PC-3 (cell line): ENCODE measurements around the gene IL36B. TPM values are rescaled to one million over a fixed set of nuclear protein-coding genes. Genes with fewer than 3 reads are reported as not detected.

Experiments
- ATAC-seq: fragments of 200-7000 bp; cut with Tn5 transposase; 2 replicates; pipeline ENCODE4 v1.9.1; 2020; ENCODE audit warnings: mild to moderate bottlenecking, moderate library complexity
- BruUV-seq: library from RNA; stranded (reverse); fragments of 400-500 nt; replicated peaks from 2 replicates; lab custom pipeline; 2021; lab: Mats Ljungman, UMichigan
- CTCF ChIA-PET: fragments of 300-600 bp; sonication (Branson Sonifier 250); formaldehyde crosslinking; loops from one replicate; lab custom pipeline; 2022; ENCODE audit warnings: antibody characterized with exemption; lab: Charles Lee
- POLR2A ChIA-PET: fragments of 300-600 bp; sonication (Branson Sonifier 250); formaldehyde crosslinking; loops from one replicate; lab custom pipeline; 2022; ENCODE audit warnings: antibody characterized with exemption; ENCODE audit not compliant: unreplicated experiment; lab: Charles Lee
- DNase-seq: peaks from one replicate; pipeline ENCODE4 v3.0.0-alpha.2; 2015
- H2AFZ ChIP-seq: fragments of 300-600 bp; sonication (generic); 2 replicates; pipeline ENCODE4 v1.6.0; 2016; ENCODE audit warnings: antibody characterized with exemption, low read length
- H3F3A ChIP-seq: fragments of 300-600 bp; sonication (generic); one replicate; pipeline ENCODE4 v1.6.0; 2017; ENCODE audit warnings: antibody characterized with exemption, low read length, control low read depth, mild to moderate bottlenecking; ENCODE audit not compliant: unreplicated experiment
- H3K27ac ChIP-seq: fragments of 300-600 bp; sonication (generic); 2 replicates; pipeline ENCODE4 v1.5.1; 2016; ENCODE audit warnings: mild to moderate bottlenecking, low read length
- H3K27me3 ChIP-seq: fragments of 300-600 bp; sonication (generic); 2 replicates; pipeline ENCODE4 v1.6.1; 2016; ENCODE audit warnings: low read length, mixed read lengths
- H3K36me3 ChIP-seq: fragments of 300-600 bp; sonication (generic); 2 replicates; pipeline ENCODE4 v1.6.1; 2016; ENCODE audit warnings: low read depth, mixed run types, low read length, mixed read lengths
- H3K4me1 ChIP-seq: fragments of 300-600 bp; sonication (generic); 2 replicates; pipeline ENCODE4 v1.5.1; 2016; ENCODE audit warnings: low read length; ENCODE audit not compliant: insufficient read depth
- H3K4me2 ChIP-seq: fragments of 300-600 bp; sonication (generic); 2 replicates; pipeline ENCODE4 v1.6.0; 2016; ENCODE audit warnings: low read length
- H3K4me3 ChIP-seq: fragments of 300-600 bp; sonication (generic); 2 replicates; pipeline ENCODE4 v1.5.1; 2016; ENCODE audit warnings: mild to moderate bottlenecking, low read length, mixed read lengths
- H3K79me2 ChIP-seq: fragments of 300-600 bp; sonication (generic); 2 replicates; pipeline ENCODE4 v1.6.1; 2017; ENCODE audit warnings: low read length, mixed read lengths
- H3K9ac ChIP-seq: fragments of 300-600 bp; sonication (generic); 2 replicates; pipeline ENCODE4 v1.6.0; 2016; ENCODE audit warnings: mild to moderate bottlenecking, low read length
- H3K9me2 ChIP-seq: fragments of 300-600 bp; sonication (generic); replicated peaks from 2 replicates; pipeline ENCODE4 v1.6.1; 2016; ENCODE audit warnings: mixed run types, low read length, mixed read lengths
- H3K9me3 ChIP-seq: fragments of 300-600 bp; sonication (generic); 2 replicates; pipeline ENCODE4 v1.6.1; 2016; ENCODE audit warnings: low read length, mixed read lengths
- H4K20me1 ChIP-seq: fragments of 300-600 bp; sonication (generic); 2 replicates; pipeline ENCODE4 v1.6.1; 2016; ENCODE audit warnings: low read length, mixed read lengths
- CTCF ChIP-seq: fragments of 300-600 bp; sonication (generic); conservative IDR thresholded peaks from 2 replicates; pipeline ENCODE4 v1.5.1; 2017; ENCODE audit warnings: antibody characterized with exemption, low read depth, mild to moderate bottlenecking, low read length
- EZH2 ChIP-seq: fragments of 300-600 bp; sonication (generic); IDR thresholded peaks from one replicate; pipeline ENCODE4 v1.6.1; 2017; ENCODE audit warnings: antibody characterized with exemption, mild to moderate bottlenecking, low read length; ENCODE audit not compliant: unreplicated experiment
- EZH2phosphoT487 ChIP-seq: fragments of 300-600 bp; sonication (generic); IDR thresholded peaks from 2 replicates; pipeline ENCODE4 v1.6.1; 2018; ENCODE audit warnings: mild to moderate bottlenecking, antibody characterized with exemption, low read length, borderline replicate concordance
- intact Hi-C: fragments of 100-400 bp; cut with micrococcal nuclease; formaldehyde crosslinking; loops from 2 replicates; pipeline ENCODE4 v1.9.0; 2023
- total RNA-seq: library from RNA; depleted of rRNA; stranded (reverse); fragments of >200 nt; gene quantifications from 2 replicates; pipeline ENCODE4 v1.2.3, GENCODE V29; 2014

The IL36B gene
- total RNA-seq, 1 experiment from 2014 or later, result not detected

GRCh38 chr2:112997151-112997550, 55.5 kb downstream of the IL36B start:
- ChIA-PET CTCF (no interaction called here), POLR2A (no interaction called here)
- DNase-seq, result no peak
- H3F3A ChIP-seq, result no peaks in the 10 kb centered on the region
- no peaks in the 10 kb centered on the region for H3K79me2 ChIP-seq
- no peak overlapping the region for H2AFZ ChIP-seq
- no peaks in the 10 kb centered on the region for H3K36me3 ChIP-seq
- BruUV-seq, result no TSS peak
- 0 out of 2 replicates have a peak, but pooled peaks cover 3% of the 10 kb centered on the region for H3K9me2 ChIP-seq
- no peak overlapping the region for H3K9ac ChIP-seq
- intact Hi-C loops, result no loop called here
- H4K20me1 ChIP-seq, result no peaks in the 10 kb centered on the region
- no peak overlapping the region for H3K27ac ChIP-seq
- TF ChIP-seq EZH2 (no peak), EZH2phosphoT487 (no peak), CTCF (no peak)
- no peak overlapping the region for H3K4me2 ChIP-seq
- H3K9me3 ChIP-seq, result peaks cover 17% of the 10 kb centered on the region; the same call in 1 of the 2 replicates
- ATAC-seq, result no peak
- no peak overlapping the region for H3K4me3 ChIP-seq
- no peaks in the 10 kb centered on the region for H3K4me1 ChIP-seq
- H3K27me3 ChIP-seq, result no peaks in the 10 kb centered on the region

- no TSS peak for BruUV-seq
- ChIA-PET CTCF (no interaction called here), POLR2A (no interaction called here)
- Histone ChIP-seq H3K9ac (no peak overlapping the region), H3F3A (no peaks in the 10 kb centered on the region), H3K9me3 (peaks cover 17% of the 10 kb centered on the region; the same call in 1 of the 2 replicates), H3K9me2 (0 out of 2 replicates have a peak, but pooled peaks cover 3% of the 10 kb centered on the region), H3K79me2 (no peaks in the 10 kb centered on the region), H3K27ac (no peak overlapping the region), H3K4me3 (no peak overlapping the region), H2AFZ (no peak overlapping the region), H3K27me3 (no peaks in the 10 kb centered on the region), H3K4me1 (no peaks in the 10 kb centered on the region), H4K20me1 (no peaks in the 10 kb centered on the region), H3K36me3 (no peaks in the 10 kb centered on the region), H3K4me2 (no peak overlapping the region)
- intact Hi-C loops, result no loop called here
- DNase-seq, result no peak
- ATAC-seq, result no peak
- TF ChIP-seq CTCF, result no peak
- no peak for TF ChIP-seq EZH2phosphoT487
- TF ChIP-seq EZH2, result no peak
Observed at GRCh38 chr2:112996635-112997034, 56.0 kb downstream of the IL36B start.

- TF ChIP-seq EZH2phosphoT487 (no peak), CTCF (no peak), EZH2 (no peak)
- ChIA-PET POLR2A (no interaction called here), CTCF (no interaction called here)
- no peaks in the 10 kb centered on the region for H3K4me1 ChIP-seq
- no peaks in the 10 kb centered on the region for H3K27me3 ChIP-seq
- H3K27ac ChIP-seq, result no peak overlapping the region
- H3K9ac ChIP-seq, result no peak overlapping the region
- no peaks in the 10 kb centered on the region for H3K36me3 ChIP-seq
- ATAC-seq (no peak), DNase-seq (no peak)
- no peak overlapping the region for H3K4me3 ChIP-seq
- no peak overlapping the region for H3K4me2 ChIP-seq
- H3F3A ChIP-seq, result no peaks in the 10 kb centered on the region
- H3K79me2 ChIP-seq, result no peaks in the 10 kb centered on the region
- 0 out of 2 replicates have a peak, but pooled peaks cover 3% of the 10 kb centered on the region for H3K9me2 ChIP-seq
- no TSS peak for BruUV-seq
- 0 out of 2 replicates have a peak, but pooled peaks cover 14% of the 10 kb centered on the region for H3K9me3 ChIP-seq
- no peak overlapping the region for H2AFZ ChIP-seq
- H4K20me1 ChIP-seq, result no peaks in the 10 kb centered on the region
- intact Hi-C loops, result no loop called here
Observed at GRCh38 chr2:112995346-112995920, 57.2 kb downstream of the IL36B start.
